IPS DF 4.7 (cell line): ENCODE results near the gene GMEB1.
"Not testable (repeated sequence)": the region's sequence is repeated elsewhere in the genome, so short reads cannot be mapped to it uniquely, and the experiment has no call there.

Experiments used
- DNase-seq: peaks from one replicate; pipeline ENCODE4 v3.0.0-alpha.2; 2013; ENCODE audit warnings: low spot score; ENCODE audit errors: extremely low read depth

Gene GMEB1

GRCh38 chr1:28671254-28671780 lies 2.7 kb downstream of the GMEB1 start:
- DNase-seq: no peak

- not testable (repeated sequence) for DNase-seq
Measured at GRCh38 chr1:28672971-28673370, 4.4 kb downstream of the GMEB1 start.

- DNase-seq: no peak
Measured at GRCh38 chr1:28675924-28676257, 7.3 kb downstream of the GMEB1 start.

GRCh38 chr1:28680151-28680550 lies 11.6 kb downstream of the GMEB1 start:
- no peak for DNase-seq

- no peak for DNase-seq
Measured at GRCh38 chr1:28682840-28683239, 14.3 kb downstream of the GMEB1 start.

GRCh38 chr1:28684937-28685336 lies 16.4 kb downstream of the GMEB1 start:
- no peak for DNase-seq

- DNase-seq: not testable (repeated sequence)
Measured at GRCh38 chr1:28691627-28692026, 23.0 kb downstream of the GMEB1 start.

GRCh38 chr1:28703629-28704028 lies 35.0 kb downstream of the GMEB1 start:
- DNase-seq: no peak

GRCh38 chr1:28716336-28716735 lies 47.8 kb downstream of the GMEB1 start:
- no peak for DNase-seq

GRCh38 chr1:28718166-28718565 lies 49.6 kb downstream of the GMEB1 start:
- DNase-seq: no peak

GRCh38 chr1:28718586-28719331 lies 50.2 kb downstream of the GMEB1 start:
- DNase-seq: no peak

- DNase-seq: no peak
Measured at GRCh38 chr1:28719332-28719619, 50.7 kb downstream of the GMEB1 start.

- no peak for DNase-seq
Measured at GRCh38 chr1:28720376-28720775, 51.8 kb downstream of the GMEB1 start.

- not testable (repeated sequence) for DNase-seq
Measured at GRCh38 chr1:28721927-28722326, 53.3 kb downstream of the GMEB1 start.

GRCh38 chr1:28725365-28725764 lies 56.8 kb downstream of the GMEB1 start:
- DNase-seq: not testable (repeated sequence)

- no peak for DNase-seq
Measured at GRCh38 chr1:28735961-28736449, 67.4 kb downstream of the GMEB1 start.

GRCh38 chr1:28736450-28737306 lies 68.1 kb downstream of the GMEB1 start, which contains the start of gene YTHDF2:
Gene YTHDF2 (plus strand): TSS chr1:28736940. CDS start chr1:28737121, 181 bp downstream.
- peak; percentile 90 for DNase-seq

- no peak for DNase-seq
Measured at GRCh38 chr1:28737307-28738132, 68.9 kb downstream of the GMEB1 start.

GRCh38 chr1:28740118-28740517 lies 71.5 kb downstream of the GMEB1 start:
- DNase-seq: no peak

- DNase-seq: no peak
Measured at GRCh38 chr1:28744184-28744583, 75.6 kb downstream of the GMEB1 start.

GRCh38 chr1:28745653-28746173 lies 77.1 kb downstream of the GMEB1 start:
- no peak for DNase-seq
